DMS 273 (cell line): ENCODE results near the gene TLL2.

ENCODE experiments used
- DNase-seq: peaks from one replicate; lab custom pipeline; 2025; ENCODE audit not compliant: unreplicated experiment; lab: John Stamatoyannopoulos, UW

TLL2 gene

GRCh38 chr10:96327462-96327861 lies 186.3 kb downstream of the TLL2 start:
- DNase-seq = no peak

GRCh38 chr10:96325719-96326373 lies 187.9 kb downstream of the TLL2 start:
- DNase-seq = no peak

GRCh38 chr10:96324447-96324846 lies 189.3 kb downstream of the TLL2 start:
- no peak for DNase-seq

GRCh38 chr10:96322275-96322674 lies 191.5 kb downstream of the TLL2 start:
- no peak for DNase-seq

GRCh38 chr10:96321822-96322221 lies 191.9 kb downstream of the TLL2 start:
- peak; percentile 2 for DNase-seq

- DNase-seq = peak; percentile 6
Observed at GRCh38 chr10:96319754-96320474, 193.8 kb downstream of the TLL2 start.

- no peak for DNase-seq
Observed at GRCh38 chr10:96317067-96317833, 196.5 kb downstream of the TLL2 start.
